Activated effector memory CD4-positive, alpha-beta T cell treated with Interleukin-2 at 50 U/mL for 16 hours (primary cell): ENCODE results near the gene TNS2.
"Not testable (repeated sequence)": the region's sequence is repeated elsewhere in the genome, so short reads cannot be mapped to it uniquely, and the experiment has no call there.

Experiments used
- DNase-seq: peaks from one replicate; pipeline ENCODE4 v3.0.0-alpha.2; 2020

TNS2 gene, protein sequence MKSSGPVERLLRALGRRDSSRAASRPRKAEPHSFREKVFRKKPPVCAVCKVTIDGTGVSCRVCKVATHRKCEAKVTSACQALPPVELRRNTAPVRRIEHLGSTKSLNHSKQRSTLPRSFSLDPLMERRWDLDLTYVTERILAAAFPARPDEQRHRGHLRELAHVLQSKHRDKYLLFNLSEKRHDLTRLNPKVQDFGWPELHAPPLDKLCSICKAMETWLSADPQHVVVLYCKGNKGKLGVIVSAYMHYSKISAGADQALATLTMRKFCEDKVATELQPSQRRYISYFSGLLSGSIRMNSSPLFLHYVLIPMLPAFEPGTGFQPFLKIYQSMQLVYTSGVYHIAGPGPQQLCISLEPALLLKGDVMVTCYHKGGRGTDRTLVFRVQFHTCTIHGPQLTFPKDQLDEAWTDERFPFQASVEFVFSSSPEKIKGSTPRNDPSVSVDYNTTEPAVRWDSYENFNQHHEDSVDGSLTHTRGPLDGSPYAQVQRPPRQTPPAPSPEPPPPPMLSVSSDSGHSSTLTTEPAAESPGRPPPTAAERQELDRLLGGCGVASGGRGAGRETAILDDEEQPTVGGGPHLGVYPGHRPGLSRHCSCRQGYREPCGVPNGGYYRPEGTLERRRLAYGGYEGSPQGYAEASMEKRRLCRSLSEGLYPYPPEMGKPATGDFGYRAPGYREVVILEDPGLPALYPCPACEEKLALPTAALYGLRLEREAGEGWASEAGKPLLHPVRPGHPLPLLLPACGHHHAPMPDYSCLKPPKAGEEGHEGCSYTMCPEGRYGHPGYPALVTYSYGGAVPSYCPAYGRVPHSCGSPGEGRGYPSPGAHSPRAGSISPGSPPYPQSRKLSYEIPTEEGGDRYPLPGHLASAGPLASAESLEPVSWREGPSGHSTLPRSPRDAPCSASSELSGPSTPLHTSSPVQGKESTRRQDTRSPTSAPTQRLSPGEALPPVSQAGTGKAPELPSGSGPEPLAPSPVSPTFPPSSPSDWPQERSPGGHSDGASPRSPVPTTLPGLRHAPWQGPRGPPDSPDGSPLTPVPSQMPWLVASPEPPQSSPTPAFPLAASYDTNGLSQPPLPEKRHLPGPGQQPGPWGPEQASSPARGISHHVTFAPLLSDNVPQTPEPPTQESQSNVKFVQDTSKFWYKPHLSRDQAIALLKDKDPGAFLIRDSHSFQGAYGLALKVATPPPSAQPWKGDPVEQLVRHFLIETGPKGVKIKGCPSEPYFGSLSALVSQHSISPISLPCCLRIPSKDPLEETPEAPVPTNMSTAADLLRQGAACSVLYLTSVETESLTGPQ (N-terminal part only)

DNA sequence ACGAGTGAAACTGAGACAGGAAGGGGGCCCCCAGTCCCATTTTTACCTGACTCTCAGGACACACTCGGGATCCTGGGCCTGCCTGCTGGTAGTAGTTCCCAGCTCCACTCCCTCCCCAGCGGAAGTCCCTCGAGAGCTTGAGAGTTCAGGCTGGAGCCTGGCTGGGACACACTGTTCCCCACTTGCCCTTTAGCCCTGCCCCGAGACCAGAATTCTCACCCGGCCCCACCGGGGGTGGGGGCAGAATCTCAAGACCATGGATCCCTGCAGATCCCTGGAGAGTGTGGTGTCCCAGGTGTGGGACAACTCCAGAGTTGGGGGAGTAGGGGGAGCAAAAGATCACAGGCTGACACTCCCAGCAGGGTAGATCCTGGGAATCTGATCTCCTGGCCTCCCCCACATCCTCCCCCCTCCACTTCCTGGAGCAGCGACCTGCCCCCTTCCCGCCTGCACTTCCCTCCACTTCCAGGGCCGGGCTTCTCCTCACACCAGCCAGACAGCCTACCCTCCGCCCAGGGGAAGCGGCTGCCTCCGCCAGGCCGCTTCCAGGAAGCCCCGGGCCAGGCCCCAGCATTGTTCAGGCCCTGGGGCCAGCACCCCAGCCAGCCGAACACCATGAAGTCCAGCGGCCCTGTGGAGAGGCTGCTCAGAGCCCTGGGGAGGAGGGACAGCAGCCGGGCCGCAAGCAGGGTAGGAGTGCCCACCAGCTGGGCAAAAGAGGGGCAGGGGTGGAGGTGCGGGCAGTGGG, at the start of gene TNS2:
TSS of gene TNS2 (plus strand) at position 495 of the 748 bp plus-strand sequence. CDS start at position 616, 121 bp downstream.
- DNase-seq, result no peak

DNA sequence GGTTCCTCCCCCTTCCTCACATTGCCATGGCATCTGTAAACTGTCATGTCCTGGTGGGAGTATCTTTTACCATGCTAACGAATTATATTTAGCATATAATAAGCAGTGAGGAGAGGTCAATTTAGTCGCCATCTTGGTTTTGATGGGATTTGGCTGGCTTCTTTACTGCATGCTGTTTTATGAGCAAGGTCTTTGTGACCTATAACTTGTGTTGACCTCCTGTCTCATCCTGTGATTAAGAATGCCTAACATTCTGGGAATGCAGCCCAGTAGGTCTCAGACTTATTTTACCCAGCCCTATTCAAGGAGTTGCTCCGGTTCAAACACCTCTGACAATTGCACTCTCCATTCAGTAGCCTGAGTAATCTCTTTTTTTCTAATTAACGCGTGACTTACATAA, 45.7 kb upstream of the TNS2 start:
- no peak for DNase-seq

DNA sequence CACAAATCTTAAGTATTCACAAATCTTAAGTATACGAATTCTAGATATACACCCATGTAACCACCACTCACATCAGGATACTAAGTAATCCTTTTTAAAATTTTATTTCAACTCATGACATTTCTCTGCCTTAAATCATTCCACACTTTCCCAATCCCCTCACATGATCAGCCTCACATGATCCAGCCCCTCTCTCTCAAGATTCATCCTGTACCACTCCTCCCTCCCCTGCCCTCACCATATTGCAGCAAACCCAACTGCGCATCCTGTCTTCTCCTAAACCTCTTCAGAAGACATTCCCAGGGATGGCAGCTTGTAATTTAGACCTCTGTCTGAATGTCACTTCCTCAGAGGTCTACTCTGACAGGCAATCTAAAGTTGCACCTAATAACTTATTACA, 45.3 kb upstream of the TNS2 start:
- no peak for DNase-seq

DNA sequence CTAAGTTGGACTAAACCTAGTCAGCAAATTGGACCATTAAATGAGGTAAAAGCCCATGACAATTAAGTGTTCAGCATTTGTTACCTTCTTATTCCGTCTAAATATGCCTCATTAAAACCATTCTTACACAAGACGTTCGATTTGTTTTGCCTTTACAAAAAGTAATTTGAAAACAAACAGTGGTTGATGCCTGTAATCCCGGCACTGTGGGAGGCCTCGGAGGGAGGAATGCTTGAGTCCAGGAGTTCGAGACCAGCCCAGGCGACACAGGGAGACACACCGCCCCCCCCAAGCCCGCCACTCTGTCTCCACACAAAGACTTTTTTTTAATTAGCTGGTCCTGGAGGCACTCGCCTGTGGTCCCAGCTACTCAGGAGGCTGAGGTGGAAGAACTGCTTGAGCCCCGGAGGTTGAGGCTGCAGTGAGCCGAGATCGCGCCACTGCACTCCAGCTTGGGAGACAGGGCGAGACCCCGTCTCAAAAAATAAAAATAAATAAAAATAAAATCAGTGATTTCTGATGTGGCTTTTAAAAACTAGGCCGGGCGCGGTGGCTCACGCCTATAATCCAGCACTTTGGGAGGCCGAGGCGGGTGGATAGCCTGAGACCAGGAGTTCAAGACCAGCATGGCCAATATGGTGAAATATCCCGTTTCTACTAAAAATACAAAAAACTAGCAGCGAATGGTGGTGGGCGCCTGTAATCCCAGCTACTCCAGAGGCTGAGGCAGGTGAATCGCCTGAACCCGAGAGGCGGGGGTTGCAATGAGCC, 44.5 kb upstream of the TNS2 start:
- DNase-seq, result no peak

DNA sequence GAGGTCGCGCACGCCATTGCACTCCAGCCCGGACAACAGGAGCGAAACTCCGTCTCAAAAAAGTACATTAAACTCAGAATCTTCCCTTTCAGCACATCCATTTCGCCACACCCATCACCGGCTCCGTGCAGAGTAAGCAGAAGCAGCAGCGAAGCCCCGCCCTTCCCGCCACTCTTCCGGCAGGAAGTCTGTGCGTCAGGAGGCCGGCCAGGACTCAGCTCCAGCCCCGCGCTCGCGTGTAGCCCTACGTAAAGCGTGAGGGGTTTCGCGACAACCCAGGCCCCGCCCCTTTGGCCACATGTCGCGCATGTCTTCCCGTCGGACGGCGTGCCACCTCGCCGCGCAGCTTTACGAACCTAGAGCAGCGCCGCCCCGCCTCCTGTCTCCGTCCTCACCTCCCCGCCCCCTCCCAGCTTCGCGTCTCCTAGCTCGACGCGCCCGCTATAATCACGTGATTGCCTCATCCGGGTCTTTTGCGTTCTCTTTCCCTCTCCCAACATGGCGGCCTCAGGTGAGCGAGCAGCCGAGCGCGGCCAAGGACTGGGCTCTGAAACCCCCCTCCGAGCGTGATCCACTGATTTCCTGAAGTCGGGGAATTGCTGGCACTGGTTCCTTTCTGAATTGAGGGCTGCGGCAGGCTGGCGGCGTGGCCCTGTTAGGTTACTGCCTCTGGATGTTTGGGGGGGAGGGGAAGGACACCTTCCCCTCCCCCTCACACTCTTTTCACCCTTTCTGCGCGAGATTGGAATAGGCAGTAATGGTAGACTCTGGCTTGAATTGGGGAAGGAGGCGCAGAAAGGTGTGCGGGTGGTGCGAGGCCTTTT, 43.7 kb upstream of the TNS2 start, which contains the start of gene EIF4B:
TSS of gene EIF4B (plus strand) at position 471 of the 824 bp plus-strand sequence. CDS start at position 499, 28 bp downstream.
- peak; percentile 100 for DNase-seq

DNA sequence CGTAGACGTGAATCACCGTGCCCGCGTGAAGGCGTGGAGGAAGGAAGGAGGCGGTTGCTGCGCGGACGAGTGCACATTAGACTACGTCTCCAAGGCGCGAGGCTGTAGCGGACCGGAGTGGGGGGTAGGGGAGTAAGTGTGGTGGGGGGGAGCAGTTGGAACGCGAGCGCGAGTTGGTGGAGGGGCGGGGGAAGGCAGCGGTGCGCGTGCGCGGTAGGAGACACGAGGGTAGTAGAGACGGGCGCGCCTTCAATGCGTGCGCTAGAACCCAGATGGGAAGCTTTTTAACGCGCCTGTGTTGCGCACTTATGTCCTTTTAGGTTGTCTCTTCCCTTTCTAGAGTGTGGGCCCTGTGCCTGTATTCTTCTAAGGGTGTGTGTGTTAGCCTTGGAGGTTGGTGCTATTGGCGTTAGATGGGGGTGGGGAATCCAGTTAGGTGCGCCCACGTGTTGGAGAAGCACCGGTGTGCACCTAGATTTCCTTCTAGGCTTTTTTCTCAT, 43.0 kb upstream of the TNS2 start:
- DNase-seq, result peak; percentile 60

DNA sequence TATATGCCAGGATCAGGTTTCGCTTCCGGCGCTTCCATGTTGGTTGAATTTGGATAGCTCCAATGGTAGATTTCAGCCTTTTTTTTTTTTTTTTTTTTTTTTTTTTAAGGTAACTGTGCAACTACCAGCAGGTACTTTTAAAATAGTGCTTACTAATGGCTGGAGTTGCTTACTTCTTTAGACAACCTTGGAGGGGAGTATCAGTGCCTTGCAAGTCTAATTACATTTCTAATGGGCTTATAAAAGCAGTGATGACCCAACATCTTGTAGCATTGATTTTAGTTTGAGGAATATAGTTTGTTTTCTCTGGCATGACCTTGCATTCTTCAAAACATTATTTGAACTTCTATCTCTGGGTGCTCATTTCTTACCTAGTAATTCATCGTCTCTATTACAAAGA, 42.5 kb upstream of the TNS2 start:
- DNase-seq, result no peak

DNA sequence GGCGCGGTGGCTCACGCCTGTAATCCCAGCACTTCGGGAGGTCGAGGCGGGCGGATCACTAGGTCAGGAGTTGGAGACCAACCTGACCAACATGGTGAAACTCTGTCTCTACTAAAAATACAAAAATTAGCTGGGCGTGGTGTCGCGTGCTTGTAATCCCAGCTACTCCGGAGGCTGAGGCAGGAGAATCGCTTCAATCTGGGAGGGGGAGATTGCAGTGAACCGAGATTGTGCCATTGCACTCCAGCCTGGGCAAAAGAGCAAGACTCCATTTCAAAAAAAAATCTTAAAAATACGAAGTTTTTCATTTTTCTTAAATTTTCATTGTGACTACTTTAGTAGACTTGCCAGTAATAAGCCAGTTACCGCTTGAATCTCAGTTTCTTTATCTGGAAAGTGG, 41.1 kb upstream of the TNS2 start:
- not testable (repeated sequence) for DNase-seq

DNA sequence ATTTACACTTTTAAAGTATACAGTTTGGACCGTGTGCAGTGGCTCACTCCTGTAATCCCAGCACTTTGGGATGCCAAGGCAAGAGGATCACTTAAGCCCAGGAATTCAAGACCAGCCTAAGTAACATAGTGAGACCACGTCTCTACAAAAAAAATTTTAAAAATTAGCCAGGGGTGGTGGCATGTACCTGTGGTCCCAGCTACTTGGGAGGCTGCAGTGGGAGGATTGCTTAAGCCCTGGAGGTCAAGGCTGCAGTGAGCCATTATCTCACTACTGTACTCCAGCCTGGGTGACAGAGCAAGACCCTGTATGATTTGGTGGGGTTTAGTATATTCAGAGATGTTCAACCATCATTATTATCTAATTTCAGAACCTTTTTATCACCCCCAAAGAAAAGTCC, 38.9 kb upstream of the TNS2 start:
- no peak for DNase-seq

DNA sequence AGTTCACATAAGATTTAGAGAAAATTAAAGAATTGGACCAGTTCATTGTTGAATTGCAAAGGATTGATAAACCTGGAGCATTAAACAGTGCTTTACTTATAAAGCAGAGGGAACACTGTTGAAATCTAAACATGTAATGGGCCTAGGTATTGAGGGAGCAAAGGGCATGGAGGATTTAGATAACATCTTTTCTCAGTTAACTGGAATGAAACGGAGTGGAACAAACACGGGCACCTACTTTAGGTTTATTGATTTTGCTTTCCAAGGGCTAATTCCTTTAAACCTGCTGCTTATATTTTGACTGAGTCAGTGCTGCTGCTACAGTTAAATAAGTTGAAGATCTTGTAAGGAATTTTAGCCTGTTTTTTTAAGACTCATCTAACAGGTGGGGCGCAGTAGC, 38.0 kb upstream of the TNS2 start:
- DNase-seq, result no peak

DNA sequence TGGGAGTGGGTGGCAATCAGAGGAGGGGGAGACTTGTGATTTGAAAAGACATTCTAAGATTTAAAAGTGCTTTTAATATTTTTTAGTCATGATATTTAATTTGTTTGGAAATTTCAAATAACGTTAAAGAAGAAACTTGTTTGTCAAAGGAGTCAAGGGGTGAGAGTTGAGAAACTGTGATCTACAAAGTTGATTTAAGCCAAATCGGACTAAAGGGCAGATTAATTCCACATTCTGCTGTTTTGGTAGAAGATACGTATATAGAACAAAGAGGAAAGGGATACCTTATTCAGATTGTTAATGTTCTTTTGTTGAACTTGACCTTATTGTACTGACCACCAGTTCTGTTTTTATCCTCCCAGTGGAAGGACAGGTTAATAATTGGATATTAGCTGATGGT, 36.9 kb upstream of the TNS2 start:
- DNase-seq, result no peak

DNA sequence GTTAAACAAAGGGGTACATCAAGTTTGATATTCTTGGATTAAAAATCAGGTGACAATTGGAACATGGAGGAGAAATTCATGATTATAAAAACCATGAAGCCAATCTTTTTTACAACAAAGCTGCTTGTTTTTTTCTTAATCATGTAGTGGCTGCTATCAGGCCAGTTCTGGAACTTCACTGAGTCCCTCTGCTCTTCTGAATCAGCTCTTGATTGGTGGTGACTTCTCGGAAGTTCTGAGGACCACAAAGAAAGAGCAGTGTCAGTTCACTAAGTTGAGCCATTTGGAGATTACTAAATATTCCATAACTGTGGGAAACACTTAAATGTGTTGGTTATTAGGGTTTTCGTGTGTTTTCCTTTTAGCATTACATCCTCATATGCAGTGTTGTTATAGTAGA, 35.2 kb upstream of the TNS2 start:
- no peak for DNase-seq

DNA sequence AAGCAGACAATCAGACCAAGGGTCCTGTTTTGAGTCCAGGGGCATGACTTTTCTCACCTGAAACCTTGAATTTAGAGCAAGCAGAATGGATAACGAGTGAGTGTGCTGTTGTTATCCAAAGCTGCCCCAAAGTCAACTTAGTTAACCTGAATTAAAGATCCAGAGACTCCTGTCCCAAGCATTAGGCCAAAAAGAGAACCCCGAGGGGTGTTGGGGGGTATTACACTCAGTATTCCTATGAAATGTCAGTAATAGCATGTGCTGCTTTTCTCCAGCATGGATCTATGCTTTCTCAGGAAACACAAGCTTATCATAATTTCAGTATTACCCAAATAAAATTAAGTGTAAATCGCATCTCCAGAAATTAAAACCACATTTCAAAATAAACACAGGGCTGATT, 24.6 kb upstream of the TNS2 start:
- no peak for DNase-seq

DNA sequence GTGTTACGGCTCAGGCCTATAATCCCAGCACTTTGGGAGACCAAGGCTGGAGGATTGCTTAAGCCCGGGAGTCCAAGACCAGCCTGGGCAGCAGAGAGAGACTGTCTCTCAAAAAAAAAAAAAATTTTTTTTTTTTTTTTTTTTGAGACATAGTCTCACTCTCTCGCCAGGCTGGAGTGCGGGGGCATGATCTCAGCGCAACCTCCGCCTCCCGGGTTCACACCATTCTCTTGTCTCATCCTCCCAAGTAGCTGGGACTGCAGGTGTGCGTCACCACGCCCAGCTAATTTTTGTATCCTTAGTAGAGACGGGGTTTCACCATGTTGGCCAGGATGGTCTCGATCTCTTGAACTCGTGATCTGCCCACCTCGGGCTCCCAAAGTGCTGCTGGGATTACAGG, 22.9 kb upstream of the TNS2 start:
- not testable (repeated sequence) for DNase-seq

DNA sequence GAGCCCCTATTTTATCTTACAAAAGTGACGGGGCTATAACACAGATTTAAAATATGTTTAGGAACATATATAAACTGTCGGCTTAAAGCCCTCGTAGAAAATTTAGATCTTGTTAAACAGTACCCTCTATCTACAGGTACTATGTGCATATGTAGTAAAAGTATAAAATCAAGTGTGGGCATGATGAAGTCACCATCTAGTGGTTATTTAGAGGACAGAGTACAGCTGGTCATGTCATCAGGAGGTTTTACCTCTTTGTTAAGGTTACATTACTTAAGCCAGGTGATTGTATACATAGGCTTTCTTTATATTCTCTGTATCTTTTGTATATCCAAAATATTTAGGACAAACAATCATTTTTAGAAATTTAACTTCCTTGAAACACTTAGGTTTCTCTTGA, 18.2 kb upstream of the TNS2 start:
- DNase-seq, result no peak

DNA sequence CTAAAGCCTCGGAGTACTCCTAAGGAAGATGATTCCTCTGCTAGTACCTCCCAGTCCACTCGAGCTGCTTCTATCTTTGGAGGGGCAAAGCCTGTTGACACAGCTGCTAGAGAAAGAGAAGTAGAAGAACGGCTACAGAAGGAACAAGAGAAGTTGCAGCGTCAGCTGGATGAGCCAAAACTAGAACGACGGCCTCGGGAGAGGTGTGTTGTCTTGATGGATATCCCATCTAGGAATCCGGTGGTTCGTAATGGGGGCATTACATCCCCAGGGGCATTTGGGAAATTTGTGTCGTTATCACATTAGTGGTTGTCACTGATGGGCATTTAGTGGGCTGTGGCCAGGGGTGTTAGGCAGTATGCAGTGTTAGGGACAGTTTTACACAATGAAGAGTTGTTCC, 16.0 kb upstream of the TNS2 start:
- not testable (repeated sequence) for DNase-seq

DNA sequence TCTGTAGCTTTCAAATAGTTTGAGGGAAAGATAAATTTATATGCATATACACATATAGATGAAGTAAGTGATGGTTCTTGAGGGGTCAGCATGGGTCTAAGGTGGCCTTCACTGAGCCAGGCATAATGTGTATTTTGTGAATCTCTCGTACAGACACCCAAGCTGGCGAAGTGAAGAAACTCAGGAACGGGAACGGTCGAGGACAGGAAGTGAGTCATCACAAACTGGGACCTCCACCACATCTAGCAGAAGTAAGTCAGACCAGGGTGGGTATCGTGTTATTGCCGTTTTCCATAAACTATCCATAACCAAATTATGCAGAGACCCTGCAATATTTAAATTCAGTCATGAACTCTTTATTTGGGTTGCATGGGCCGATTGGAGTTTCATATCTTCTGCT, 15.4 kb upstream of the TNS2 start:
- DNase-seq, result no peak

DNA sequence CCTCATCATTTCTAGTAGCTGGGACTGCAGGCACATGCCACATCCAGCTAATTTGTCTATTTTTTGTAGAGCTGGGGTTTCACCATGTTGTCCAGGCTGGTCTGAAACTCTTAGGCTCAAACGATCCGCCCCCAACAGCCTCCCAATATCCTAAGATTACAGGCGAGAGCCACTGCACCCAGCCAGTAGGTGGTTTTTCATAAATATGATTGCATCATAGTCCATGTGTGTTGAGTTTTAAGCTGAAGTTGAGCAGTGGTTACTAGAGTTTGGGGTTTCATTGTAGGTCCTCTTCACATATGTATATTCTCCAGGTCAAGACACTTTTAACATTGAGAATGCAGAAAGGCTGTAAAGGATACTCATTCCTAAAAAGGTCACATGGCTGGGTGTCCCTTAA, 13.1 kb upstream of the TNS2 start:
- DNase-seq, result no peak

DNA sequence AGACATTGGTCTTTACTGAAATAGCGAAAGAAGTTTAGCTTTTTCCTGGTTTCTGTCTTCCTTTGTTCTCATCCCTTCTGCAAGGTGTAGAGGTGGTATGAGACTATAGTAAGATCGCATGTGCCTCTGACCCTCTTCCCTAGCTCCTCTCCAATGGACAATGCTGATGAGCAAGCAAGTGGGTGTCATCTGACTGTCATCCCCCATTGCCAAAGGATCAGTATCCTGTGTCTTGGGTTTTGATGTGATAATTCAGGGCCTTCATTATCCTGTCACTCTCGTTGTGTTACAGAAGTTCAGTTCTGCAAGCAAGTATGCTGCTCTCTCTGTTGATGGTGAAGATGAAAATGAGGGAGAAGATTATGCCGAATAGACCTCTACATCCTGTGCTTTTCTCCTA, 10.0 kb upstream of the TNS2 start:
- DNase-seq, result no peak
